Type B pancreatic cell (in vitro differentiated cells): Measurements from ENCODE around the gene SUSD3. TPM values are rescaled to one million over a fixed set of nuclear protein-coding genes. Genes with fewer than 3 reads are reported as not detected.

Experiments
- DNase-seq: peaks from one replicate; pipeline ENCODE4 v3.0.0; 2021; ENCODE audit warnings: mixed read lengths; ENCODE audit not compliant: unreplicated experiment; ENCODE audit errors: extremely low spot score
- H3K27ac Mint-ChIP-seq: 2 replicates; pipeline ENCODE4 v1.8.0; 2021; ENCODE audit warnings: mild to moderate bottlenecking, mixed read lengths
- H3K27me3 Mint-ChIP-seq: 2 replicates; pipeline ENCODE4 v1.8.0; 2021; ENCODE audit warnings: mixed read lengths
- H3K36me3 Mint-ChIP-seq: 2 replicates; pipeline ENCODE4 v1.8.0; 2021; ENCODE audit warnings: mixed read lengths
- H3K4me1 Mint-ChIP-seq: one replicate; pipeline ENCODE4 v1.8.0; 2021; ENCODE audit warnings: mixed read lengths; ENCODE audit not compliant: unreplicated experiment
- H3K4me3 Mint-ChIP-seq: 2 replicates; pipeline ENCODE4 v1.8.0; 2021; ENCODE audit warnings: mild to moderate bottlenecking, mixed read lengths
- H3K9me3 Mint-ChIP-seq: 2 replicates; pipeline ENCODE4 v1.8.0; 2021; ENCODE audit warnings: mixed read lengths
- CTCF ChIP-seq: fragments of 200-600 bp; sonication (generic); conservative IDR thresholded peaks from 2 replicates; pipeline ENCODE4 v1.5.0; 2021; ENCODE audit warnings: antibody characterized with exemption, mild to moderate bottlenecking
- total RNA-seq: library from RNA; stranded (reverse); gene quantifications from 2 replicates; pipeline ENCODE4 v1.2.1, GENCODE V29; 2021; ENCODE audit warnings: low replicate concordance

SUSD3 gene
- total RNA-seq, 1 donor from 2014 or later, result 1.5 TPM

DNA sequence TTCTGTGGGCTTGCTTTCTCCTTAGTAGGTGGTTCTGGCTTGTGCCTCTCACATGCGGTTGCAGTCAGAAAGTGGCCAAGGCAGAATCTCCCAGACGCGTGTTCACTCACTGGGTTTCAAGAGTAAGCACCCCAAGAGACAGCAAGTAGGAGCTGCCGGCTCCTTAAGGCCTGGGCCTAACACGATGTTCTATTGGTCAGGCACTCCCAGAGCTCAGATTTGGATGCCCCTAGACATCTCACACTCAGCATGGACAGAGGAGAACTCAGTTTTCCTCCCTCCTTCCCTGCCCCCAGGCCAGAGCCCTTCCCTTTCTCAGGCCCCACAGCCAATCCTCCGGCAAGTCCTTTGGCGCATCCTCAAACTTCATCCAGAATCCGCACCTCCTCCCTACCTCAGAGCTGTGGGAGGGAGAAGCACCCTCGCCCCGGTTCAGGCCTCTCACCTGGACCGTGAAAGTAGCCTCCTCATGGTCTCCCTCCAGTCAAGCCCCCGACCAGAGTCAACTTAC lies 31.0 kb downstream of the SUSD3 start:
- peaks cover 8% of the 10 kb centered on the region for H3K9me3 Mint-ChIP-seq
- TF ChIP-seq CTCF, result no peak
- no peaks in the 10 kb centered on the region for H3K36me3 Mint-ChIP-seq
- no peak for DNase-seq
- no peak overlapping the region for H3K27ac Mint-ChIP-seq
- H3K4me1 Mint-ChIP-seq, result peaks cover 37% of the 10 kb centered on the region
- H3K27me3 Mint-ChIP-seq, result no peaks in the 10 kb centered on the region
- H3K4me3 Mint-ChIP-seq, result no peak overlapping the region

- Mint-ChIP-seq H3K4me1 (peaks cover 40% of the 10 kb centered on the region), H3K27me3 (no peaks in the 10 kb centered on the region), H3K36me3 (no peaks in the 10 kb centered on the region), H3K9me3 (peaks cover 8% of the 10 kb centered on the region), H3K4me3 (peak overlapping the region; percentile 30), H3K27ac (peak overlapping the region; percentile 75)
- TF ChIP-seq CTCF, result no peak
- DNase-seq, result no peak
Observed at GRCh38 chr9:93090091-93090655, 31.7 kb downstream of the SUSD3 start.

DNA sequence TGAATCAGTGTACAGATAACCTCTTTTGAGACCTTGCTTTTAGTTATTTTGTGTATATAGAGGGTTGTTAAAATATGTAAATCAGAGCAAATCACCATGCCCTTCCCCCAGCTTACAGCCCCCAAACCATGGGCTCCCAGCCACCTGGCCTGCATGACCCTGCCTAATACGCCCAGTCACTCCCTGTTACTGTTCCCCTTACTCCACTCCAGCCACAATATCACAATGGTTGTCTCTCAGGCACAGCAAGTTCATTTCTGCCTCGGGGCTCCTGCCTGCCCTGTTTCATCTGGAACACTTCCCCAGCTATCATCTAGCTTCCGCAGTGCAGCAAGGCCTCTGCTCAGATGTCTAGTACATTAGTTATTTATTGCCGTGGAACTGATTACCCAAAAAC lies 32.6 kb downstream of the SUSD3 start:
- no peak for DNase-seq
- Mint-ChIP-seq H3K4me3 (peak overlapping the region; percentile 39), H3K27ac (peak overlapping the region; percentile 90), H3K27me3 (no peaks in the 10 kb centered on the region), H3K36me3 (no peaks in the 10 kb centered on the region), H3K9me3 (peaks cover 8% of the 10 kb centered on the region), H3K4me1 (peaks cover 40% of the 10 kb centered on the region)
- no peak for TF ChIP-seq CTCF

- peaks cover 38% of the 10 kb centered on the region for H3K4me1 Mint-ChIP-seq
- H3K36me3 Mint-ChIP-seq, result no peaks in the 10 kb centered on the region
- no peak for DNase-seq
- H3K27me3 Mint-ChIP-seq, result no peaks in the 10 kb centered on the region
- peaks cover 7% of the 10 kb centered on the region for H3K9me3 Mint-ChIP-seq
- peak overlapping the region; percentile 39 for H3K4me3 Mint-ChIP-seq
- TF ChIP-seq CTCF, result no peak
- peak overlapping the region; percentile 90 for H3K27ac Mint-ChIP-seq
Observed at GRCh38 chr9:93091453-93092081, 33.1 kb downstream of the SUSD3 start.

- Mint-ChIP-seq H3K36me3 (no peaks in the 10 kb centered on the region), H3K27ac (peak overlapping the region; percentile 90), H3K4me1 (peaks cover 41% of the 10 kb centered on the region), H3K9me3 (peaks cover 5% of the 10 kb centered on the region), H3K27me3 (no peaks in the 10 kb centered on the region), H3K4me3 (peak overlapping the region; percentile 2)
- no peak for TF ChIP-seq CTCF
- no peak for DNase-seq
Observed at GRCh38 chr9:93092251-93092991, 33.9 kb downstream of the SUSD3 start.
